Panc1 (cell line): Measurements from ENCODE around the gene BABAM2. TPM values are rescaled to one million over a fixed set of nuclear protein-coding genes. Genes with fewer than 3 reads are reported as not detected.

ENCODE experiments used
- ATAC-seq: fragments of 200-7000 bp; cut with Tn5 transposase; 2 replicates; pipeline ENCODE4 v1.9.1; 2020; ENCODE audit warnings: mild to moderate bottlenecking, moderate library complexity
- BruUV-seq: library from RNA; stranded (reverse); fragments of 400-500 nt; replicated peaks from 2 replicates; lab custom pipeline; 2021; lab: Mats Ljungman, UMichigan
- CTCF ChIA-PET: fragments of 300-600 bp; sonication (Branson Sonifier 250); formaldehyde crosslinking; loops from one replicate; lab custom pipeline; 2022; ENCODE audit warnings: antibody characterized with exemption; lab: Charles Lee
- POLR2A ChIA-PET: fragments of 300-600 bp; sonication (Branson Sonifier 250); formaldehyde crosslinking; loops from one replicate; lab custom pipeline; 2022; ENCODE audit warnings: antibody characterized with exemption; lab: Charles Lee
- DNase-seq: peaks from one replicate; pipeline ENCODE4 v3.0.0-alpha.2; 2010; ENCODE audit warnings: low read depth, low spot score
- H3K27ac ChIP-seq: 2 replicates; pipeline ENCODE4 v1.5.1; 2011; ENCODE audit warnings: mild to moderate bottlenecking, low read length, inconsistent platforms
- H3K27me3 ChIP-seq: fragments of 200-500 bp; sonication (Bioruptor generic); 2 replicates; pipeline ENCODE4 v1.6.0; 2014; ENCODE audit warnings: low read length, inconsistent platforms; ENCODE audit not compliant: control insufficient read depth, insufficient read depth
- H3K36me3 ChIP-seq: fragments of 200-500 bp; sonication (Bioruptor generic); 2 replicates; pipeline ENCODE4 v1.5.1; 2014; ENCODE audit warnings: inconsistent platforms, mild to moderate bottlenecking, low read length, moderate library complexity; ENCODE audit not compliant: control insufficient read depth, insufficient read depth
- H3K4me1 ChIP-seq: 2 replicates; pipeline ENCODE4 v1.5.1; 2011; ENCODE audit warnings: inconsistent platforms, mild to moderate bottlenecking, low read length, moderate library complexity; ENCODE audit not compliant: control insufficient read depth, insufficient read depth
- H3K4me3 ChIP-seq, 2 experiments: 2 replicates each; pipeline ENCODE4 v1.5.1; 2011 to 2012; ENCODE audit warnings: low read depth in 2 of 2, low read length in 2 of 2, mild to moderate bottlenecking in 2 of 2, inconsistent platforms in 1 of 2, moderate library complexity in 1 of 2
- H3K9me3 ChIP-seq: fragments of 200-500 bp; sonication (Bioruptor generic); 2 replicates; pipeline ENCODE4 v1.5.1; 2014; ENCODE audit warnings: low read depth, mild to moderate bottlenecking, inconsistent platforms, low read length, moderate library complexity; ENCODE audit not compliant: control insufficient read depth, insufficient read depth
- POLR2AphosphoS5 ChIP-seq: IDR thresholded peaks from 2 replicates; pipeline ENCODE4 v1.6.1; 2012; ENCODE audit warnings: mild to moderate bottlenecking, low read depth, low read length, moderate library complexity
- SIN3A ChIP-seq: IDR thresholded peaks from 2 replicates; pipeline ENCODE4 v1.6.1; 2012; ENCODE audit warnings: low read depth, mild to moderate bottlenecking, low read length, moderate library complexity, borderline replicate concordance; ENCODE audit not compliant: insufficient read depth
- TCF7L2 ChIP-seq: IDR thresholded peaks from 2 replicates; pipeline ENCODE4 v1.6.1; 2011; ENCODE audit warnings: mild to moderate bottlenecking, low read depth, low read length, inconsistent platforms
- in situ Hi-C: cut with HindIII; loops from 2 replicates; pipeline ENCODE4 v1.10.0; 2016; ENCODE audit warnings: low sequenced_read_pairs, low pct_unique_long_range_greater_than_20kb
- intact Hi-C: fragments of 100-400 bp; cut with micrococcal nuclease; formaldehyde crosslinking; loops from one replicate; pipeline ENCODE4 v1.10.0; 2022; ENCODE audit not compliant: unreplicated experiment
- total RNA-seq: library from RNA; stranded (reverse); gene quantifications from one replicate; pipeline ENCODE4 v1.2.1, GENCODE V29; 2021; ENCODE audit not compliant: unreplicated experiment
- TF ChIP-seq, protein P1 (sequence below), 2 experiments: IDR thresholded peaks; 2 replicates each; pipeline ENCODE4 v1.6.1; 2011 to 2012; ENCODE audit warnings: low read depth in 2 of 2, control low read depth in 1 of 2, low read length in 1 of 2, mild to moderate bottlenecking in 1 of 2, moderate library complexity in 1 of 2; ENCODE audit not compliant: insufficient read depth in 1 of 2
- TF ChIP-seq, protein P2 (sequence below): fragments of 450-650 bp; IDR thresholded peaks from 2 replicates; pipeline ENCODE4 v1.5.1; 2017; ENCODE audit warnings: mild to moderate bottlenecking

The BABAM2 gene
- total RNA-seq, 1 experiment from 2014 or later: 31.2 TPM

DNA sequence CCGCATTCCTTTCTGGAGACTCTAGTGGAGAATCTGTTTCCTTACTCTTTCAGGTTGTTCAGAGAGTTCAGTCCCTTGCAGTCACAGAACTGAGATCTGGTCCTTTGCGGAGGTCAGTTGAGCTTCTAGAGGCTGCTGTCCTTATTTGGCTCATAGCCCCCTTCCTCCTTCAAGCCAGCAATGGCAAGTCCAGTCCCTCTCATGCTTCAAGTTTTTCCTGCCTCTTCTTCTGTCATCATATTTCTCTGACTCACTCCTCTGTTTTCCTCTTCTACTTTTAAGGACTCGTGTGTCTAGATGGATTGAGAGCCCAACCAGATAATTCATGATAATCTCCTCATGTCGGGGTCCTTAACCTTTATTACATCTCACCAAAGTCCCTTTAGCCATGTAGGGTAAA is 328.6 kb downstream of the BABAM2 start:
- TF ChIP-seq SIN3A (no peak), TCF7L2 (no peak), POLR2AphosphoS5 (no peak)
- TF ChIP-seq, protein P1, sequence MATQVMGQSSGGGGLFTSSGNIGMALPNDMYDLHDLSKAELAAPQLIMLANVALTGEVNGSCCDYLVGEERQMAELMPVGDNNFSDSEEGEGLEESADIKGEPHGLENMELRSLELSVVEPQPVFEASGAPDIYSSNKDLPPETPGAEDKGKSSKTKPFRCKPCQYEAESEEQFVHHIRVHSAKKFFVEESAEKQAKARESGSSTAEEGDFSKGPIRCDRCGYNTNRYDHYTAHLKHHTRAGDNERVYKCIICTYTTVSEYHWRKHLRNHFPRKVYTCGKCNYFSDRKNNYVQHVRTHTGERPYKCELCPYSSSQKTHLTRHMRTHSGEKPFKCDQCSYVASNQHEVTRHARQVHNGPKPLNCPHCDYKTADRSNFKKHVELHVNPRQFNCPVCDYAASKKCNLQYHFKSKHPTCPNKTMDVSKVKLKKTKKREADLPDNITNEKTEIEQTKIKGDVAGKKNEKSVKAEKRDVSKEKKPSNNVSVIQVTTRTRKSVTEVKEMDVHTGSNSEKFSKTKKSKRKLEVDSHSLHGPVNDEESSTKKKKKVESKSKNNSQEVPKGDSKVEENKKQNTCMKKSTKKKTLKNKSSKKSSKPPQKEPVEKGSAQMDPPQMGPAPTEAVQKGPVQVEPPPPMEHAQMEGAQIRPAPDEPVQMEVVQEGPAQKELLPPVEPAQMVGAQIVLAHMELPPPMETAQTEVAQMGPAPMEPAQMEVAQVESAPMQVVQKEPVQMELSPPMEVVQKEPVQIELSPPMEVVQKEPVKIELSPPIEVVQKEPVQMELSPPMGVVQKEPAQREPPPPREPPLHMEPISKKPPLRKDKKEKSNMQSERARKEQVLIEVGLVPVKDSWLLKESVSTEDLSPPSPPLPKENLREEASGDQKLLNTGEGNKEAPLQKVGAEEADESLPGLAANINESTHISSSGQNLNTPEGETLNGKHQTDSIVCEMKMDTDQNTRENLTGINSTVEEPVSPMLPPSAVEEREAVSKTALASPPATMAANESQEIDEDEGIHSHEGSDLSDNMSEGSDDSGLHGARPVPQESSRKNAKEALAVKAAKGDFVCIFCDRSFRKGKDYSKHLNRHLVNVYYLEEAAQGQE (IDR thresholded peaks at IDR 0.05; ENCODE audit: insufficient read depth in 1 of 2, low read depth in 2 of 2, low read length in 1 of 2): no peak
- TF ChIP-seq, protein P2, sequence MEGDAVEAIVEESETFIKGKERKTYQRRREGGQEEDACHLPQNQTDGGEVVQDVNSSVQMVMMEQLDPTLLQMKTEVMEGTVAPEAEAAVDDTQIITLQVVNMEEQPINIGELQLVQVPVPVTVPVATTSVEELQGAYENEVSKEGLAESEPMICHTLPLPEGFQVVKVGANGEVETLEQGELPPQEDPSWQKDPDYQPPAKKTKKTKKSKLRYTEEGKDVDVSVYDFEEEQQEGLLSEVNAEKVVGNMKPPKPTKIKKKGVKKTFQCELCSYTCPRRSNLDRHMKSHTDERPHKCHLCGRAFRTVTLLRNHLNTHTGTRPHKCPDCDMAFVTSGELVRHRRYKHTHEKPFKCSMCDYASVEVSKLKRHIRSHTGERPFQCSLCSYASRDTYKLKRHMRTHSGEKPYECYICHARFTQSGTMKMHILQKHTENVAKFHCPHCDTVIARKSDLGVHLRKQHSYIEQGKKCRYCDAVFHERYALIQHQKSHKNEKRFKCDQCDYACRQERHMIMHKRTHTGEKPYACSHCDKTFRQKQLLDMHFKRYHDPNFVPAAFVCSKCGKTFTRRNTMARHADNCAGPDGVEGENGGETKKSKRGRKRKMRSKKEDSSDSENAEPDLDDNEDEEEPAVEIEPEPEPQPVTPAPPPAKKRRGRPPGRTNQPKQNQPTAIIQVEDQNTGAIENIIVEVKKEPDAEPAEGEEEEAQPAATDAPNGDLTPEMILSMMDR: no peak
- Histone ChIP-seq H3K4me1 (no peaks in the 10 kb centered on the region), H3K9me3 (no peaks in the 10 kb centered on the region), H3K27me3 (no peaks in the 10 kb centered on the region), H3K27ac (no peak overlapping the region), H3K4me3 (no peak overlapping the region), H3K36me3 (no peaks in the 10 kb centered on the region)
- ChIA-PET POLR2A (no interaction called here), CTCF (no interaction called here)
- no peak for ATAC-seq
- intact Hi-C loops (no loop called here), in situ Hi-C loops (no loop called here)
- no peak for DNase-seq
- BruUV-seq: no TSS peak

DNA sequence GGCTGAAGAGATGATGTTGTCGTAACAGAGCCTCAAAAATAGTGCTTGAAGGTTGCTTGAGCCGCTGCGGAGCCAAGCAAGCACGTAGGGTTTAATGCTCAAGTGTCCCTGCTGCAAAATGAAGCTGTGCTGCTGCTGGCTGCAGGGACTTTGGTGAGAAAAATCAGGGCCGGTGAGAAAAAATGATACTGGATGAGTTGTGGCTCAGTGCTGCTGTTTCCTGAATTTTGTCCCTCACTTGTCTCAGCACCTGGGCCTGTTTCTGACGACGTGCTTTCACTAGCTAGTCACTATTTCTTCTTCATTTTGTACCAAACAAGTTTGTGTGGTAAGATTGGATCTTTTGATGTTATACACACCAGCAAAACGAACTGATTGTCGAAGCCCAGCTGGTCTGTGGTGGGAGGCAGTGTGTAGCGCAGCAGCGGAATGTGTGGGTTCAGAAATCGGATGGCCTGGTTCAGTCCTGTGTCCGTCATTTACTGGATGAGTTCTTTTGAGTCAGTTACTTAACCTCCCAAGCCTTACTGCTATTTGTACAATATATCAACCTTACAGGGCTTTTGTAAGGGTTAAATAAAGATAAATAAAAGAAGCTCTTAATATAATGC is 329.3 kb downstream of the BABAM2 start:
- POLR2A ChIA-PET: no interaction called here
- CTCF ChIA-PET: interaction anchor here (0.7 to 1.1 kb wide), 2 partner anchors 10 to 537 kb away, joined by 3 read pairs; no protein-coding TSS in a partner anchor
- Histone ChIP-seq H3K36me3 (no peaks in the 10 kb centered on the region), H3K27ac (no peak overlapping the region), H3K9me3 (no peaks in the 10 kb centered on the region), H3K4me3 (no peak overlapping the region), H3K4me1 (no peaks in the 10 kb centered on the region), H3K27me3 (no peaks in the 10 kb centered on the region)
- no TSS peak for BruUV-seq
- intact Hi-C loops: no loop called here
- in situ Hi-C loops: no loop called here
- TF ChIP-seq, protein P2: no peak
- no peak for ATAC-seq
- DNase-seq: no peak
